ENCODE data around the gene HIF1A. TPM values are rescaled to one million over a fixed set of nuclear protein-coding genes. Genes with fewer than 3 reads are reported as not detected.

The HIF1A gene
- polyA plus RNA-seq, 1 experiment, result 85.5 TPM

- ChIA-PET POLR2A (interaction anchor here (0.8 kb wide), 1 partner anchor 15 kb away, joined by 4 read pairs; no protein-coding TSS in a partner anchor), CTCF (interaction anchor here (1.1 kb wide), 1 partner anchor 253 kb away, joined by 3 read pairs; no protein-coding TSS in a partner anchor)
- Histone ChIP-seq H3K36me3 (ENCODE audit: control insufficient read depth, insufficient read depth, low read length) (no peaks in the 10 kb centered on the region), H3K4me3 (ENCODE audit: low read depth, low read length) (no peak overlapping the region), H3K27me3 (ENCODE audit: control insufficient read depth, insufficient read depth, low read length) (no peaks in the 10 kb centered on the region)
- no peak for DNase-seq (ENCODE audit: low read depth)
- no peak for TF ChIP-seq CTCF (IDR thresholded peaks at IDR 0.05; ENCODE audit: insufficient read depth, low read depth, low read length)
Observed at GRCh38 chr14:61713724-61714437, 18.6 kb downstream of the HIF1A start.

GRCh38 chr14:61716956-61717355, 21.6 kb downstream of the HIF1A start:
- H3K4me3 ChIP-seq (ENCODE audit: low read depth, low read length), result no peak overlapping the region

GRCh38 chr14:61718039-61718438, 22.7 kb downstream of the HIF1A start:
- peaks cover 4% of the 10 kb centered on the region for H3K36me3 ChIP-seq (ENCODE audit: control insufficient read depth, insufficient read depth, low read length)
- no peak for TF ChIP-seq CTCF (IDR thresholded peaks at IDR 0.05; ENCODE audit: insufficient read depth, low read depth, low read length)
- no peaks in the 10 kb centered on the region for H3K27me3 ChIP-seq (ENCODE audit: control insufficient read depth, insufficient read depth, low read length)
- H3K4me3 ChIP-seq (ENCODE audit: low read depth, low read length), result no peak overlapping the region
- ChIA-PET CTCF (interaction anchor here (0.7 to 1.3 kb wide), 3 partner anchors 11 to 33 kb away, joined by 3 to 5 read pairs (median 3); no protein-coding TSS in a partner anchor), POLR2A (no interaction called here)
- no peak for DNase-seq (ENCODE audit: low read depth)

More at GRCh38 chr14:61716956-61717355, 21.6 kb downstream of the HIF1A start:
- POLR2A ChIA-PET, result interaction anchor here (0.7 kb wide), 1 partner anchor 108 kb away, joined by 3 read pairs; no protein-coding TSS in a partner anchor
- TF ChIP-seq CTCF (IDR thresholded peaks at IDR 0.05; ENCODE audit: insufficient read depth, low read depth, low read length), result no peak
- CTCF ChIA-PET, result interaction anchor here (1.4 kb wide), 1 partner anchor 163 kb away, joined by 3 read pairs; no protein-coding TSS in a partner anchor
- H3K27me3 ChIP-seq (ENCODE audit: control insufficient read depth, insufficient read depth, low read length), result no peaks in the 10 kb centered on the region
- no peak for DNase-seq (ENCODE audit: low read depth)
- H3K36me3 ChIP-seq (ENCODE audit: control insufficient read depth, insufficient read depth, low read length), result peaks cover 2% of the 10 kb centered on the region

GRCh38 chr14:61719344-61720293, 24.3 kb downstream of the HIF1A start:
- Histone ChIP-seq H3K27me3 (ENCODE audit: control insufficient read depth, insufficient read depth, low read length) (no peaks in the 10 kb centered on the region), H3K4me3 (ENCODE audit: low read depth, low read length) (no peak overlapping the region), H3K36me3 (ENCODE audit: control insufficient read depth, insufficient read depth, low read length) (peaks cover 6% of the 10 kb centered on the region)
- no peak for TF ChIP-seq CTCF (IDR thresholded peaks at IDR 0.05; ENCODE audit: insufficient read depth, low read depth, low read length)
- CTCF ChIA-PET, result interaction anchor here (0.6 to 1.9 kb wide), 2 partner anchors 12 to 244 kb away, joined by 3 to 6 read pairs; no protein-coding TSS in a partner anchor
- no peak for DNase-seq (ENCODE audit: low read depth)
- POLR2A ChIA-PET, result interaction anchor here (0.9 kb wide), 1 partner anchor 9 kb away, joined by 5 read pairs; no protein-coding TSS in a partner anchor

Measured in BJ (cell line).